ENCODE data around the gene ACE. TPM values are rescaled to one million over a fixed set of nuclear protein-coding genes. Genes with fewer than 3 reads are reported as not detected.

The ACE gene
- total and polyA plus RNA-seq, 12 donors = 2.0 to 25.8 (median 12.0) TPM

- peaks cover 33 to 89% (median 79%) of the 10 kb centered on the region in 9 donors for H3K4me1 ChIP-seq
Observed at GRCh38 chr17:63435681-63436522, 41.0 kb upstream of the ACE start.

GRCh38 chr17:63436523-63437110, 40.2 kb upstream of the ACE start:
- intact Hi-C loops (cut with DNase I) = loop anchor here in 4 of 10 donors (5.0 kb wide), 2 partner anchors 41 to 171 kb away; partner anchors contain the start of gene ACE (in 3 of the 4)
- Histone ChIP-seq H3K9me3 (no peaks in the 10 kb centered on the region), H3K27ac (peak overlapping the region in 3 of 10 donors; percentile 4 to 22 (median 6)), H3K36me3 (peaks cover 0 to 5% (median 0%) of the 10 kb centered on the region in 9 donors), H3K4me1 (peaks cover 33 to 89% (median 81%) of the 10 kb centered on the region in 9 donors), H3K4me3 (no peak overlapping the region), H3K27me3 (no peaks in the 10 kb centered on the region)
- DNase-seq (no peak), ATAC-seq (no peak)
- TF ChIP-seq CTCF (IDR thresholded peaks at IDR 0.05) = peak in 6 of 9 donors; percentile 29 to 49 (median 44)
- WGBS, 2 donors = 76 to 78% methylated on average over 17 of the region's 17 CpGs

More at GRCh38 chr17:63435681-63436522, 41.0 kb upstream of the ACE start:
- WGBS, 2 donors = 72 to 73% methylated on average over 28 to 29 of the region's 29 CpGs
- DNase-seq = no peak
- Histone ChIP-seq H3K27ac (peak overlapping the region in 9 of 10 donors; percentile 25 to 79 (median 62)), H3K27me3 (no peaks in the 10 kb centered on the region), H3K4me3 (no peak overlapping the region), H3K36me3 (peaks cover 0 to 5% (median 0%) of the 10 kb centered on the region in 9 donors), H3K9me3 (no peaks in the 10 kb centered on the region)
- ATAC-seq = peak in 7 of 8 donors; percentile 5 to 28 (median 21)
- TF ChIP-seq CTCF (IDR thresholded peaks at IDR 0.05) = no peak
- intact Hi-C loops (cut with DNase I) = loop anchor here in 5 of 10 donors (2.0 to 5.0 kb wide), 3 partner anchors 41 to 171 kb away; partner anchors contain the start of gene ACE (in 3 of the 5)

GRCh38 chr17:63437287-63438091, 39.4 kb upstream of the ACE start:
- Histone ChIP-seq H3K4me1 (peaks cover 25 to 85% (median 74%) of the 10 kb centered on the region in 9 donors), H3K27ac (peak overlapping the region in 2 of 10 donors; percentile 6 to 22), H3K4me3 (peak overlapping the region in 2 of 10 donors; percentile 15), H3K9me3 (no peaks in the 10 kb centered on the region), H3K27me3 (no peaks in the 10 kb centered on the region), H3K36me3 (peaks cover 0 to 5% (median 0%) of the 10 kb centered on the region in 9 donors)
- ATAC-seq (no peak), DNase-seq (no peak)
- 40 to 62% methylated on average over 53 to 55 of the region's 55 CpGs for WGBS, 2 donors
- TF ChIP-seq CTCF (IDR thresholded peaks at IDR 0.05) = no peak
- intact Hi-C loops (cut with DNase I) = loop anchor here in 4 of 10 donors (5.0 kb wide), 2 partner anchors 40 to 170 kb away; partner anchors contain the start of gene ACE (in 3 of the 4)
